Measurements from ENCODE around the gene RALGAPA1.
"Not testable (repeated sequence)": the region's sequence is repeated elsewhere in the genome, so short reads cannot be mapped to it uniquely, and the experiment has no call there.

Gene RALGAPA1

DNA sequence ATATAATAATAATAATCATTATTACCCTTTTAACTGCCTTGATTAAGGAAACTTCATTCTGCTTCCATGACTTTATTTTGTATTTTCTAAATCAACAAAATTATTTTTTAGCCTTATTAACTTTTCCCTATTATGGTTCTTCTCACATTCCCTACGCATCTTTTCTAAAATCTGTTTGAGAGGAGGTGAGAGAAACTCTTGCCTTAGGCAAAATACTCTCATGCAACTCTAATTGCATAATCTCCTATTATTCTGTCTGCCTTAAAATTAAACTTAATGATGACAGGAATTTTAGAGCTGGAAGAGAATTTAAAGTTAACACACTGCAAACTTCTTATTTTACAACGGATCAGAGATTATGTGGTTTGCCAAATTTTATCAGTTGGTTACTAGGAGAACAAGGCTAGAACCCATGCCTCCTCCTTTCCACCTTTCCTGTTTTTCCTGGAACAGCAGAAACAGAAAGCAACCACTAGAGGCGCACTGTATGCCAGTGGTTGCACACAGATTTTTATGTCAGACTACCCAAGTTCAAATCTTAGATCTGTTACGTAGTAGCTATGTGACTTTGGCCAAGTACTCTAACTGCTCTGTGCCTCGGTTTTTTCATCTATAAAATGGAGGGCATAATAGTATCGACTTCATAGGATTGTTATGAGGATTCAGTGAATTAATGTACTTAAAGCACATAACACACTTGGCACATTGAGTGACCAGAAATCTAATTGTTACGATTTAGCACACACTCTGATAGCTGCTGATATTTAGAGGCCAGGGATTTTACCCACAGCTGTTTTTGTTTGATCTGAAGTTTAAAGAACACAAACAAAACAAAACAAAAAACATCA is 12.7 kb upstream of the RALGAPA1 start:
- DNase-seq: peak; percentile 23

DNA sequence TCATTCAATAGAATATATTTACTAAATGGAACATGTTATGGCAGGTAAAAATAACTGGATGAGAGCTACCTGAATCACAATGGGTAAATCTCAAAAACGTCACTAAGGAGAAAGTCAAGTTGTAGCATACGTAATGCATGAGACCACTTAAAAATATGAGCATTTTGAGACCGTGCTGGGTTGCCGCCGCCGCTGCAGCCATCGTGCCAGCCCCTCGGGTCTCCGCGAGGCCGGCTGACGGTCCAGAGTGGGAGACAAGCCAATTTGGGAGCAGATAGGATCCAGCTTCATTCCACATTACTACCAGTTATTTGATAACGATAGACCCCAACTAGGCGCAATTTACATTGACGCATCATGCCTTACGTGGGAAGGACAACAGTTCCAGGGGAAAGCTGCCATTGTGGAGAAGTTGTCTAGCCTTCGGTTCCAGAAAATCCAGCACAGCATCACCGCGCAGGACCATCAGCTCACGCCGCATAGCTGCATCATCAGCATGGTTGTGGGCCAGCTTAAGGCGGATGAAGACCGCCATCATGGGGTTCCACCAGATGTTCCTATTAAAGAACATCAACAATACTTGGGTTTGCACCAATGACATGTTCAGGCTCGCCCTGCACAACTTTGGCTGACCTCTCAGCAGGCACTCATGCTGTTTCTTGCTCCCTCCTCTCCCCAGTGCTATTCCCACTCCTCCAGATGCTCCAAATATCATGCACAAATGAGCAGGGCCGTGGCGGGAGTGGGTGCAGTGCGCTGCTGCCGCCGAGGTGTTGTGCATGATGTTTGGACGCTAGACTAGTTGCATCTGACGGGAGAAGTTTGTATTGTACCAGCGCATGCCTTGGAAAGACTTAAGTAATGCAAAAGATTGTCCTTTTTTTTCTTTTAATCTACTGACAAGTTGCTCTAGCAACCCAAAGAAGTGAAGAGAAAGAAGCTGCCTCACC is 10.8 kb upstream of the RALGAPA1 start:
- DNase-seq: no peak

DNA sequence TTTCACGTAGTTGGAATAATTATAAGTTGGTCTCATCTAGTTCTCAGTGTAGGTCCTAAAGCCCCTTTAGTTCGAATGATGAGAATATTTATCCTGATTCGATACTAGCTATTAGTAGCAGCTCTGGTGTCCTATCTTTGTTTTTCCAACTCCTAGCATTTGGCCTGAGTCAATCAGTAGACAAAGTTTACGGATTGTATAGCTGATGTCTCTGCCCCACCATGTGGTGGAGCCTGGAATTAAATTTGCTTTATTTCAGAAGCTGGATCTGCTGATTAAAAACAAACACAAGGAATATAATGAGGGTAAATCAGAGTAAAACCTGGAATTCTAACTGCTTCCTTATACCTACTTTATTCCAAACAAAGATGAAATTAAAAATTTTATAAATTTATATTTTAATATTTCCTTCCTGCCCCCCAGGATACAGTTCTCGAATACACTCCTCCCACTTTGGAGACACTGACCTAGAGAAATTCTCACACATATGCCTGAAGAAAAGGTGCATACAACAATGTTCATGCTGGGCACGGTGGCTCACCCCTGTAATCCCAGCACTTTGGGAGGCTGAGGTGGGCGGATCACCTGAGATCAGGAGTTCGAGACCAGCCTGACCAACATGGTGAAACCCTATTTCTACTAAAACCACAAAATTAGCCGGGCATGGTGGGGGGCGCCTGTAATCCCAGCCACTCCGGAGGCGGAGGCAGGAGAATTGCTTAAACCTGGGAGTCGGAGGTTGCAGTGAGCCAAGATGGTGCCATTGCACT is 9.4 kb upstream of the RALGAPA1 start:
- peak; percentile 22 for DNase-seq

DNA sequence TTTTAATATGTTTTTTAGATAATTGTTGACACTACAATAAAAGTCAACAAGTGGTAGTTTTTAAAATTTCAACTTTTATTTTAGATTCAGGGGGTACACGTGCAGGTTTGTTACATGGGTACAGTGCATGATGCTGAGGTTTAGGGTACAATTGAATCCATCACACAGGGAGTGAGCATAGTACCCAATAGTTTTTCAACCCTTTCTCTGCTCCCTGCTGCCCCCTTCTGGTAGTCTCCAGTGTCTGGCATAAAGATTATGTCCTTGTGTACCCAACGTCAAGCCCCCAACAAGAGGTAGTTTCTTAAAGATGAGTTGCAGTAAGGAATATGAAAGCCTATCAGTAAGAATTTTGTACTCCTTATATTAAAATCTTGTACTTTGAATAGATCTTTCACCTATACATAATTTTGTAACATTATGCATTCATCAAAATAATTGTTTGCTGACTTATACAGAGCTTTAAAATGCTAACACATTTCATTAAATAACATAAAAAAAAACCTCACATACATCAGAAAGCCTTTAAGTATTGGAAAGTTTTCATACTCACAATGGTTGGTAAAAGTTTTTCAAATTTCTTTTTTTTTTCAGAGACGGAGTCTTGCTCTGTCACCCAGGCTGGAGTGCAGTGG is 5.4 kb upstream of the RALGAPA1 start:
- peak; percentile 20 for DNase-seq

DNA sequence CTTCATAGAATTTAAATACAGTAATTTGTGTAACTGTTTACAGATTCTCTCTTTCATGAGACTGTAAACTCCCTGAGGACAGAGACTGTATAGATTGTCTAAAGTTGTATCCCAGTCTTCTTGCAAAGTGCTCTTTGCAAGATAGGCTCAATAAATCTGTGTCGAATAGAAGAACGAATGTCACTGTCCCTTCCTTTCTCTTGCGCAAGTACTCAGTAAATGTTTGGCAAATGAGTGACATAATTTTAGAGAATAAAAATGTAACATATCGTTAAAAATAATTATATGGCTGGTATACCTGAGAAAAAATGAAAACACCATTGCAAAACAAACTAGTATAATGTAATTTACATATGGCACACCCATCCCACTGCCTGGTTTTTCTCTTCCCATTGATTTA is 1.9 kb upstream of the RALGAPA1 start:
- DNase-seq: no peak

- no peak for DNase-seq
Measured at GRCh38 chr14:35809597-35809996, 502 bp upstream of the RALGAPA1 start.

GRCh38 chr14:35808076-35808637 is 938 bp downstream of the RALGAPA1 start:
- DNase-seq: peak; percentile 12

GRCh38 chr14:35807131-35807961 is 1.7 kb downstream of the RALGAPA1 start:
- no peak for DNase-seq

GRCh38 chr14:35806006-35806907 is 2.8 kb downstream of the RALGAPA1 start:
- no peak for DNase-seq

DNA sequence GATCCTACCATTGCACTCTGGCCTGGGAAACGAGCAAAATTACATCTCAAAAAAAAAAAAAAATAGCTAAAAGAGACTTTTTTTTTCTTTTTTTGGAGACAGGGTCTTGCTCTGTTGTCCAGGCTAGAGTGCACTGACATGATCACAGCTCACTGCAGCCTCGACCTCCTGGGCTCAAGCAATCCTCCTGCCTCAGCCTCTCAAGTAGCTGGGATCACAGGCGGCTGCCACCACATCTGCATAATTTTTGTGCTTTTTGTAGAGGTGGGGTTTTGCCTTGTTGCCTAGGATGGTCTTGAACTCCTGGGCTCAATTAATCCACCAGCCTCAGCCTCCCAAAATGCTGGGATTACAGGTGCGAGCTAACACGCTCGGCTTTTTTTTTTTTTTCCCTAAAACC is 11.3 kb downstream of the RALGAPA1 start:
- no peak for DNase-seq

- no peak for DNase-seq
Measured at GRCh38 chr14:35789651-35790050, 19.4 kb downstream of the RALGAPA1 start.

GRCh38 chr14:35786856-35787255 is 22.2 kb downstream of the RALGAPA1 start:
- DNase-seq: no peak

DNA sequence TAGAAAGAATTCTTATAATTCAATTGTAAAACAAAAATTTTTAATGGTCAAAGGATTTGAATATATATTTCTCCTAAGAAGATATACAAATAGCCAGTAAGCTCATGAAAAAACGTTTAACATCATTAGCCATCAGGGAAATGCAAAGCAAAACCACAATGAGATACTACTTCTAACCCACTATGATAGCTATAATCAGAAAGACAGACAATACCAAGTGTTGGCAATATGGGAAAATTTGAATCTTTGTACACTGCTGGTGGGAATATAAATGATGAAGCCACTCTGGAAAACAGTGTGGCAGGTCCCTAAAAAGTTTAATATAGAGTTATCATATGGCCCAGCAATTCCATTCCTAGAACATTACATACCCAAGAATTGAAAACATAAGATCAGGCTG is 25.4 kb downstream of the RALGAPA1 start:
- DNase-seq: no peak

DNA sequence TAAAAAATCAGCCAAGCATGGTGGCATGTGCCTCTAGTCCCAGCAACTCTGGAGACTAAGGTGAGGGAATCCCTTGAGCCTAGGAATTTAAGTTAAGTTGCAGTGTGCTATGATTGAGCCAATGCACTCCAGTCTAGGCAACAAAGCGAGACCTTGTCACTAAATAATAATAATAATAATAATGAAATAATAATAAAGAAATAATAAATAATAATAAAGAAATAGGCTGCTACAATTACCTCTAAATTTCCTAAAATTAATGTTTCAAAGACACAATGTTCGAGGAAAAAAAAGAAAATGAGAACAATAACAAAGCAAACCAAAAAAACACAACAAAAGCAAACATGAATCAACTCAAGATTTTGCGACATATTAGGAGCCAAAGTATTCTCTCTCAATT is 29.7 kb downstream of the RALGAPA1 start:
- no peak for DNase-seq

DNA sequence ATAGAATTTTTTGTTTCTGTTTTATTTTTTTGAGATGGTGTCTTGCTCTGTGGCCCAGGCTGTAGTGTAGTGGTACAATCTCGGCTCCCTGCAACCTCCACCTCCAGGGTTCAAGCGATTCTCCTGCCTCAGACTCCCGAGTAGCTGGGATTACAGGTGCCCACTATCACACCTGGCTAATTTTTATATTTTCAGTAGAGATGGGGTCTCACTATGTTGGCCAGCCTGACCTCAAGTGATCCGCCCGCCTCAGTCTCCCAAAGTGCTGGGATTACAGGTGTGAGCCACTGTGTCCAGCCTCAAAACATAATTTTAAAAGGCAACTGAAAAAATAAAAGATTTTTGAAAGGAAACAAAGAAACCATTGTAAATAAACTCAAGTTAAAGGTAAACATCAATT is 31.5 kb downstream of the RALGAPA1 start:
- DNase-seq: not testable (repeated sequence)

DNA sequence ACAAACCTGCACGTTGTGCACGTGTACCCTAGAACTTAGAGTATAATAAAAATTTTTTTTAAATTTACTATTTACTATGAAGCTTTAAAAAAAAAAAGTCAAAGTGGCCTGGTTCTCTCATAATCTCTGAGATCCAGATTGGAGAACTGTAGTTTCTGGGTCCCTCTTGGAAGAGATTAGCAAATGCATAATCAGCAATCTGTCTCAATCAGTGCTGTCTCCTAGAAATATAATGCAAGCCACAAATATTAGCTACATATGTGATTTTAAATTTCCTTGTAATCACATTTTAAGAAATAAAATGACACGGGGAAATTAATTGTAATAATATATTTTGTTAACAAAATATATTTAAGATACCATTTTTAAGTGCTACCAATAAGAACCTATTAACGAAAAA is 32.3 kb downstream of the RALGAPA1 start:
- no peak for DNase-seq

DNA sequence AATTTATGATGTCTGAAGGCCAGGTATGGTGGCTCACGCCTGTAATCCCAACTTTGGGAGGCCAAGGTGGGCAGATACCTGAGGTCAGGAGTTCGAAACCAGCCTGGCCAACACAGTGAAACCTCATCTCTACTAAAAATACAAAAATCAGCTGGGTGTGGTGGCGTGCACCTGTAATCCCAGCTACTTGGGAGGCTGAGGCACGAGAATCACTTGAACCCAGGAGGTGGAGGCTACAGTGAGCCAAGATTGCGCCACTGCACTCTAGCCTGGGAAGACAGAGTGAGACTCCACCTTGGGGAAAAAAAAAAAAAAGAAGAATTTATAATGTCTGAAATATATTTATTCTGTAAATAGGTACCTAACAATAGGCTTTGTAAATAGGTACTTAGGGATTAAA is 33.0 kb downstream of the RALGAPA1 start:
- DNase-seq: not testable (repeated sequence)

GRCh38 chr14:35766700-35767082 is 42.4 kb downstream of the RALGAPA1 start:
- DNase-seq: no peak

GRCh38 chr14:35766036-35766699 is 42.9 kb downstream of the RALGAPA1 start:
- no peak for DNase-seq

GRCh38 chr14:35761922-35762321 is 47.2 kb downstream of the RALGAPA1 start:
- DNase-seq: no peak
